Keratinocyte (primary cell): ENCODE data around the gene FTO. TPM values are rescaled to one million over a fixed set of nuclear protein-coding genes. Genes with fewer than 3 reads are reported as not detected.

Experiments
- DNase-seq: peaks from one replicate; pipeline ENCODE4 v3.0.0-alpha.2; 2011; ENCODE audit warnings: low read depth, missing footprints, low spot score
- FAIRE-seq: peaks from 2 replicates; lab custom pipeline; 2011; peaks lifted over from hg19 to GRCh38; lab: Jason Lieb, UNC
- H2AFZ ChIP-seq: 2 replicates; pipeline ENCODE4 v1.6.0; 2012; ENCODE audit warnings: low read length, control low read depth, inconsistent platforms; ENCODE audit not compliant: control insufficient read depth
- H3K27ac ChIP-seq: 2 replicates; pipeline ENCODE4 v1.5.1; 2011; ENCODE audit warnings: low read length; ENCODE audit not compliant: control insufficient read depth, insufficient read depth
- H3K27me3 ChIP-seq: 3 replicates; pipeline ENCODE4 v1.6.0; 2011; ENCODE audit warnings: low read length; ENCODE audit not compliant: control insufficient read depth, insufficient read depth; ENCODE audit errors: extremely low read depth
- H3K36me3 ChIP-seq, 2 experiments: 2 replicates in 1 of 2; 3 replicates in 1 of 2; pipeline ENCODE4 v1.5.1; 2011; ENCODE audit warnings: low read length in 2 of 2, mild to moderate bottlenecking in 1 of 2; ENCODE audit not compliant: control insufficient read depth in 2 of 2, insufficient read depth in 2 of 2; ENCODE audit errors: extremely low read depth in 1 of 2
- H3K4me1 ChIP-seq: 3 replicates; pipeline ENCODE4 v1.5.1; 2011; ENCODE audit warnings: low read length; ENCODE audit not compliant: control insufficient read depth, insufficient read depth; ENCODE audit errors: extremely low read depth
- H3K4me2 ChIP-seq: 3 replicates; pipeline ENCODE4 v1.6.0; 2011; ENCODE audit warnings: low read depth, low read length; ENCODE audit not compliant: control insufficient read depth, insufficient read depth; ENCODE audit errors: extremely low read depth
- H3K4me3 ChIP-seq, 3 experiments: fragments of 200-600 bp in 1 of 3; sonication (generic) in 1 of 3; 2 replicates in 2 of 3; 3 replicates in 1 of 3; pipeline ENCODE4 v1.5.1; 2011 to 2016; ENCODE audit warnings: low read length in 3 of 3, mild to moderate bottlenecking in 3 of 3, control low read depth in 2 of 3, inconsistent platforms in 1 of 3, low read depth in 1 of 3, mixed read lengths in 1 of 3, mixed run types in 1 of 3, moderate library complexity in 1 of 3; ENCODE audit not compliant: control insufficient read depth in 2 of 3, insufficient read depth in 2 of 3; ENCODE audit errors: extremely low read depth in 1 of 3
- H3K79me2 ChIP-seq: 2 replicates; pipeline ENCODE4 v1.6.0; 2012; ENCODE audit warnings: low read length; ENCODE audit not compliant: control insufficient read depth, insufficient read depth
- H3K9ac ChIP-seq: 3 replicates; pipeline ENCODE4 v1.6.0; 2011; ENCODE audit warnings: low read length; ENCODE audit not compliant: control insufficient read depth, insufficient read depth; ENCODE audit errors: extremely low read depth
- H3K9me1 ChIP-seq: 3 replicates; pipeline ENCODE4 v1.6.0; 2011; ENCODE audit warnings: low read length; ENCODE audit not compliant: control insufficient read depth, insufficient read depth; ENCODE audit errors: extremely low read depth
- H3K9me3 ChIP-seq: 2 replicates; pipeline ENCODE4 v1.5.1; 2012; ENCODE audit warnings: low read depth, low read length; ENCODE audit not compliant: control insufficient read depth
- H4K20me1 ChIP-seq: 3 replicates; pipeline ENCODE4 v1.6.0; 2011; ENCODE audit warnings: low read length; ENCODE audit not compliant: control insufficient read depth, insufficient read depth; ENCODE audit errors: extremely low read depth
- CTCF ChIP-seq, 3 experiments: IDR thresholded peaks in 1 of 3; conservative IDR thresholded peaks in 1 of 3; optimal IDR thresholded peaks in 1 of 3; 2 replicates in 2 of 3; 3 replicates in 1 of 3; pipeline versions ENCODE3 to v1.5.1; 2011; ENCODE audit warnings: low read length in 3 of 3, mild to moderate bottlenecking in 3 of 3, moderate library complexity in 2 of 3, control low read depth in 1 of 3, inconsistent platforms in 1 of 3; ENCODE audit not compliant: insufficient read depth in 2 of 3; ENCODE audit errors: extremely low read depth in 1 of 3
- EZH2 ChIP-seq: IDR thresholded peaks from one replicate; pipeline ENCODE4 v1.6.1; 2012; ENCODE audit warnings: inconsistent platforms, mild to moderate bottlenecking, low read length, moderate library complexity
- dilution Hi-C: fragments of 300-500 bp; cut with MboI; formaldehyde crosslinking; loops from one replicate; pipeline ENCODE4 v1.7.0; 2020; ENCODE audit warnings: low sequenced_read_pairs; ENCODE audit not compliant: extremely low pct_ligation_motif_present
- polyA plus RNA-seq, 5 experiments: library from polyadenylated mRNA; depleted of rRNA in 3 of 5; stranded (reverse) in 3 of 5; stranded (forward) in 1 of 5; unstranded in 1 of 5; fragments of >200 nt; gene quantifications; 1 replicate in 1 of 5; 2 replicates in 3 of 5; 3 replicates in 1 of 5; pipeline versions ENCODE4 v1.2.1 to v1.2.3, GENCODE V29; 2011 to 2012; ENCODE audit warnings: missing spikeins in 2 of 5, low read depth in 1 of 5, low replicate concordance in 1 of 5
- small RNA-seq, 3 experiments: library from RNA; depleted of rRNA; stranded (forward); fragments of <200 nt; gene quantifications; one replicate each; pipeline ENCODE3, GENCODE V24; 2012; ENCODE audit warnings: low read depth in 3 of 3, low replicate concordance in 1 of 3; ENCODE audit not compliant: insufficient read length in 3 of 3

FTO gene
- polyA plus RNA-seq, 1 donor (not counting 4 experiments of a cell fraction or from before 2014, with no cell fraction given): 56.4 TPM

- H3K36me3 ChIP-seq: no peaks in the 10 kb centered on the region
- no peak overlapping the region for H3K27ac ChIP-seq
- H2AFZ ChIP-seq: no peak overlapping the region
- H3K9me1 ChIP-seq: no peaks in the 10 kb centered on the region
- H4K20me1 ChIP-seq: no peaks in the 10 kb centered on the region
- no peaks in the 10 kb centered on the region for H3K9me3 ChIP-seq
- dilution Hi-C loops: no loop called here
- H3K9ac ChIP-seq: no peak overlapping the region
- no peaks in the 10 kb centered on the region for H3K79me2 ChIP-seq
- no peaks in the 10 kb centered on the region for H3K4me1 ChIP-seq
- no peak for FAIRE-seq
- no peak for DNase-seq
- TF ChIP-seq CTCF (optimal IDR thresholded peaks at IDR 0.05 in 1 of 3, IDR thresholded peaks at IDR 0.05 in 1 of 3, conservative IDR thresholded peaks at IDR 0.05 in 1 of 3; ENCODE audit: extremely low read depth in 1 of 3, insufficient read depth in 2 of 3, low read length in 3 of 3) (no peak), EZH2 (no peak)
- H3K27me3 ChIP-seq: peaks cover 4% of the 10 kb centered on the region
- H3K4me2 ChIP-seq: no peak overlapping the region
- H3K4me3 ChIP-seq: no peak overlapping the region
Measured at GRCh38 chr16:54201200-54201599, 497.2 kb downstream of the FTO start.

Small RNA genes within 50 kb of the gene (small RNA-seq; reads per million reads assigned to genes)
- 0 reads per million in 3 experiments for gene AC007347.2

Other genes starting within 250 kb of the FTO start
- 16.6 to 24.3 TPM (median 23.6 TPM) in 3 replicates for gene AKTIP, start 200.9 kb upstream of the FTO start, polyA plus RNA-seq
- gene RPGRIP1L, start 297 bp upstream of the FTO start, polyA plus RNA-seq: 7.8 to 11.6 TPM (median 7.9 TPM) in 3 replicates